Gastroesophageal sphincter (tissue), 3 donors: ENCODE data around the gene TRIO.

Source experiments
- CTCF ChIP-seq, 4 experiments: fragments of 200-600 bp in 2 of 4; fragments of 450-650 bp in 2 of 4; sonication (generic) in 1 of 4; IDR thresholded peaks; one replicate each; pipeline ENCODE4 v1.5.1; 2017 to 2019; ENCODE audit warnings: antibody characterized with exemption in 4 of 4, mild to moderate bottlenecking in 2 of 4, moderate library complexity in 2 of 4
- POLR2A ChIP-seq, 2 donors: fragments of 450-650 bp; IDR thresholded peaks; one replicate each; pipeline ENCODE4 v1.6.1; 2017; ENCODE audit warnings: antibody characterized with exemption in 2 of 2, mild to moderate bottlenecking in 2 of 2, moderate library complexity in 1 of 2

DNA sequence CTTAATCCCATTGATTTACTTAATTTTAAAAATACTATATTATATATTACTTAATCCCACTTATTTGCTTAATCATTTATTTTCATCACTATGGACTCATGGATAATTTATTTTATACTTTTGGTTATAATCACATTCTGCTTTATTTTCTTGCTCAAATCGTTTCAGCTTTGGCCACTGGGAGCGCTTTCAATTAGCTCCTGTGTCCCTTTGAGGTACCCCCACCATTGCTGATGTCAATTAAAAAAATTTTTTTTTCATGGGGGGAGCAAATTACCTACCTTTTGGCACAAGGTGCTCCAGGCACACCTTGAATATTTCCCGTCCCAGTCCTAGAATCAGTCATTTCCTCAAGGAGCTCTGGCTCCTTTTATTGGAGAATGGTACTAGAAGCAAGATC, 1.4 kb upstream of the TRIO start:
- no peak for TF ChIP-seq CTCF (IDR thresholded peaks at IDR 0.05)
- no peak for TF ChIP-seq POLR2A (IDR thresholded peaks at IDR 0.05)
